Chondrocyte (in vitro differentiated cells): Measurements from ENCODE around the gene GLIPR1. TPM values are rescaled to one million over a fixed set of nuclear protein-coding genes. Genes with fewer than 3 reads are reported as not detected.

Source experiments
- DNase-seq: peaks from one replicate; pipeline ENCODE4 v3.0.0; 2021; ENCODE audit warnings: mixed read lengths, low spot score
- H3K27ac Mint-ChIP-seq: one replicate; pipeline ENCODE4 v1.8.0; 2021; ENCODE audit warnings: mild to moderate bottlenecking, moderate library complexity, mixed read lengths; ENCODE audit not compliant: unreplicated experiment
- H3K27me3 Mint-ChIP-seq: 2 replicates; pipeline ENCODE4 v1.8.0; 2021; ENCODE audit warnings: low read depth, mixed read lengths
- H3K36me3 Mint-ChIP-seq: 2 replicates; pipeline ENCODE4 v1.8.0; 2021; ENCODE audit warnings: low read depth, mixed read lengths
- H3K4me1 Mint-ChIP-seq: 2 replicates; pipeline ENCODE4 v1.8.0; 2021; ENCODE audit warnings: low read depth, mild to moderate bottlenecking, mixed read lengths
- H3K4me3 Mint-ChIP-seq: one replicate; pipeline ENCODE4 v1.8.0; 2021; ENCODE audit warnings: mild to moderate bottlenecking, moderate library complexity, mixed read lengths; ENCODE audit not compliant: unreplicated experiment
- H3K9me3 Mint-ChIP-seq: 2 replicates; pipeline ENCODE4 v1.8.0; 2021; ENCODE audit warnings: low read depth, mixed read lengths
- CTCF ChIP-seq: fragments of 200-600 bp; sonication (generic); IDR thresholded peaks from 2 replicates; pipeline ENCODE4 v1.5.0; 2021; ENCODE audit warnings: antibody characterized with exemption, mild to moderate bottlenecking, moderate library complexity
- total RNA-seq: library from RNA; stranded (reverse); gene quantifications from 3 replicates; pipeline ENCODE4 v1.2.1, GENCODE V29; 2021

The GLIPR1 gene
- total RNA-seq, 1 donor from 2014 or later = 123 TPM

DNA sequence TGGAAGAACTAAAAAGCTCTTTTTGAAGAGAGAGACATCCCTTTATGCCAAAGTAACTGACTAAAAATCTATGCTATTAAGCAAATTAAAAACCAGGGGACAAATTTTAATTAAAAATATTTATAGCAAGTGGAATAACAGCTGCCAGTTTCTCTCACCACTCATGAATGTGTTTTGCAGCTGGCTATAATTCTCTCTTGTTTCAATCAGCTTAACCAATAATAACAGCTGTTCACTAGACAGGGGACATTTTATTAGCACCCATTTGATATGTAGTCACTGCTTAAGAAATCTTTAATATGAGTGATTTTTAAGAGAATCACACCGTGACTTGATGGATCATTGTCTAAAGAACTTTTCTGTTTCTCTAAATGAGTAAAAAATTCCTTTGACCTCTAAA, 65.1 kb downstream of the GLIPR1 start:
- H3K36me3 Mint-ChIP-seq = peaks cover 1% of the 10 kb centered on the region
- no peak overlapping the region for H3K27ac Mint-ChIP-seq
- H3K9me3 Mint-ChIP-seq = peaks cover 3% of the 10 kb centered on the region
- H3K27me3 Mint-ChIP-seq = no peaks in the 10 kb centered on the region
- no peak overlapping the region for H3K4me3 Mint-ChIP-seq
- no peak for TF ChIP-seq CTCF
- no peak for DNase-seq
- peaks cover 9% of the 10 kb centered on the region for H3K4me1 Mint-ChIP-seq

DNA sequence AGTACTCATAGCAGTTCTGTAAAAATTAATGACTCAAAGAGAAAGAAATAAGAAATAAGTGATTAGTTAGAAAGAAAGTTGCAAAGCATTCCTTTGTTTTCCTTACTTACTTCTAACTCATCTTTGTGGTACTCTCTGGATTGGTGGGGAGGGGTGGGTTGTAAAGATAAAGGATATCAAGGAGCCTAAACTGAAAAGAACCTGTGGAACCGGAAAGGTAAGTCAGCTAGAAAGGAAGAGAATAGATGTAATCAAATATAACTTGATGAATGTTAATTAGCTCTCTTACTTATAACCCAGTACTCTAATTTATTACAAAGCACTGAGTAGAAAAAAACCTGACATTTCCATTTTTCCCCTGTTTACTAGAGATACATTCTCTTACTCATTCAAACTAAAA, 68.3 kb downstream of the GLIPR1 start:
- no peak for TF ChIP-seq CTCF
- DNase-seq = no peak
- Mint-ChIP-seq H3K9me3 (peaks cover 3% of the 10 kb centered on the region), H3K4me3 (no peak overlapping the region), H3K36me3 (peaks cover 1% of the 10 kb centered on the region), H3K27ac (no peak overlapping the region), H3K27me3 (no peaks in the 10 kb centered on the region), H3K4me1 (peaks cover 23% of the 10 kb centered on the region)

DNA sequence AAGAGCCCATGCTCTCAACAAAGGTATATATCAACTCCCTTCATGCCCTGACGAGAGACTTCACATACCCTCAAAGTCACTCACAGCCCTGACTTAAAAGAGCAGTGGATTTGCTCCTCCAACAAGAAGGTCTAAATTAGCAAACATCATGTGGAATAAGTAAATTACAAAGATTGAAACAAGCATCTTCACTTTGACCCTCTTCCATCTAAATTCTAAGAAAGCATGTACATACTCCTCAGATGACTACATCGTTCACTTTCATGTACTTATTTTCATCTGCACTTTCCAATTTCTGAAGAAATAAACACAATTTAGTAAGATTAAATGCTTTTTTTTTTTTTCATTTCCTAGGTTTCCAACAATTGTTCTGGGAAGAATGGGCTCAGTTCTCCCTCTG, 69.4 kb downstream of the GLIPR1 start:
- TF ChIP-seq CTCF = no peak
- Mint-ChIP-seq H3K4me3 (no peak overlapping the region), H3K36me3 (peaks cover 1% of the 10 kb centered on the region), H3K4me1 (peaks cover 32% of the 10 kb centered on the region), H3K27ac (no peak overlapping the region), H3K9me3 (no peaks in the 10 kb centered on the region), H3K27me3 (no peaks in the 10 kb centered on the region)
- no peak for DNase-seq

GRCh38 chr12:75550401-75551240, 70.1 kb downstream of the GLIPR1 start:
- no peak for TF ChIP-seq CTCF
- Mint-ChIP-seq H3K4me3 (no peak overlapping the region), H3K27ac (peak overlapping the region; percentile 9), H3K27me3 (no peaks in the 10 kb centered on the region), H3K9me3 (no peaks in the 10 kb centered on the region), H3K36me3 (peaks cover 1% of the 10 kb centered on the region), H3K4me1 (peaks cover 32% of the 10 kb centered on the region)
- DNase-seq = no peak

DNA sequence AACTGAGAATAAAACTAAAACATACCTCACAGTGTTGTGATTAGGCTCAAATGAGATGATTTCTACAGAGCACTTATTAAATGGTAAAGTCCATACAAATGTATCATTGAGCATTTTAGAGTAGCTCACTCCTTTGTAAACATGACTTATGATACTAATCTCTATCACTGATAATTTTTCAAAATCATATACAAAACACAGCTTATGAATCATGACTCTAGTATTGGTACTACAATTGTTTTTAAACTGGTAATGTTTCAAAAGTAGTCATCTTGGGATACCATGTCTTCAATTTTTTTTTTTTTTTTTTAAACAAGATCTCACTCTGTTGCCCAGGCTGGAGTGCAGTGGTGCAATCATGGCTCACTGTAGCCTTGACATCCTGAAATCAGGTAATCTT, 70.9 kb downstream of the GLIPR1 start:
- Mint-ChIP-seq H3K36me3 (no peaks in the 10 kb centered on the region), H3K4me3 (no peak overlapping the region), H3K27me3 (no peaks in the 10 kb centered on the region), H3K9me3 (no peaks in the 10 kb centered on the region), H3K4me1 (peaks cover 35% of the 10 kb centered on the region), H3K27ac (no peak overlapping the region)
- no peak for TF ChIP-seq CTCF
- no peak for DNase-seq
